Progenitor cell of endocrine pancreas (in vitro differentiated cells): Measurements from ENCODE around the gene BYSL. TPM values are rescaled to one million over a fixed set of nuclear protein-coding genes. Genes with fewer than 3 reads are reported as not detected.

Experiments used
- DNase-seq: peaks from one replicate; pipeline ENCODE4 v3.0.0; 2021; ENCODE audit warnings: low spot score; ENCODE audit not compliant: unreplicated experiment
- H3K27ac Mint-ChIP-seq: 2 replicates; pipeline ENCODE4 v1.8.0; 2021; ENCODE audit warnings: mild to moderate bottlenecking, moderate library complexity, mixed read lengths
- H3K27me3 Mint-ChIP-seq: 2 replicates; pipeline ENCODE4 v1.8.0; 2021; ENCODE audit warnings: mixed read lengths
- H3K36me3 Mint-ChIP-seq: 2 replicates; pipeline ENCODE4 v1.8.0; 2022; ENCODE audit warnings: mixed read lengths; ENCODE audit not compliant: insufficient read depth
- H3K4me1 Mint-ChIP-seq: 2 replicates; pipeline ENCODE4 v1.8.0; 2021; ENCODE audit warnings: low read depth, mixed read lengths
- H3K4me3 Mint-ChIP-seq: 2 replicates; pipeline ENCODE4 v1.8.0; 2021; ENCODE audit warnings: low read depth, mild to moderate bottlenecking, moderate library complexity, mixed read lengths
- H3K9me3 Mint-ChIP-seq: 2 replicates; pipeline ENCODE4 v1.8.0; 2021; ENCODE audit warnings: low read depth, mixed read lengths
- CTCF ChIP-seq: fragments of 200-600 bp; sonication (generic); IDR thresholded peaks from one replicate; pipeline ENCODE4 v1.5.0; 2021; ENCODE audit warnings: antibody characterized with exemption, mild to moderate bottlenecking; ENCODE audit not compliant: unreplicated experiment
- long read RNA-seq: library from polyadenylated mRNA; unstranded; transcript quantifications from one replicate; pipeline ENCODE4 v2.0.0, GENCODE V29; 2020
- total RNA-seq: library from RNA; stranded (reverse); gene quantifications from 2 replicates; pipeline ENCODE4 v1.2.1, GENCODE V29; 2021

Gene BYSL
- total RNA-seq = 32.8 and 35.0 TPM in 2 replicates
- long read RNA-seq, transcript BYSL-201 (7 exons, 2,029 nt) = major isoform, 12 of 12 reads
- long read RNA-seq, partial matches to known transcripts = 0 of 12 reads
- long read RNA-seq, other reads (novel, unspliced or antisense) = 0 of 12 reads

DNA sequence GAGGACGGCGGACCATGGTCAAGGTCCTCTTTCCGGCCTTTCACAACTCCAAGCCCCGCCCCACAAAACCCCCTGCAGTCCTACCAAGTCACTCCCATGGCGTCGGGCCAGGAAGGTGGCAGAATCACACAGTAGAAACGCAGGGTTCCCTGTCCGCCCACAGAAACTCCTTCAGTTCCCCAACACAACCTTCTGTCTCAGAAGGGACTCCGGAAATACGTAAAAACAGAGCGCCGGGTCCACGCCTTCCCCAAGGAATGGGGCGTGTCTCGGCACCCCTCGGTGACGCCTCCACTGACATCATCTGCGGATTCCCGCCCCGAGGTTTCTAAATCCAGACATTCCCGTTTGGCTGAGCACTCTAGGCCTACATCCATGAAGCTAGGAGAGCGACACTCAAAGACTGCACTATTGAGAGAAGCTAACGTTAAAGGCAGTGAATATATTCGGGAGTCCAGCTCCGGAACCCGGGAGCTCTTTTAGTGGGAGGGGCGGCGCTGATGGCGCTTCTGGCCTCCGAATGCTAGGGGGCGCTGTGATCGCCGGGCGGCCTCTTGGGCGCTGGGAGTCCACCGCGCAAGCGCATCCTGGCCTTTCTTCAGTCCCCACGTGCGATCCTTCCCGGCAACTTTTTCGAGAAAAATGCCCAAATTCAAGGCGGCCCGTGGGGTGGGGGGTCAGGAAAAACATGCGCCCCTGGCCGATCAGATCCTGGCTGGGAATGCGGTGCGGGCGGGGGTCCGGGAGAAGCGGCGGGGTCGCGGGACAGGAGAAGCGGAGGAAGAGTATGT lies at the start of gene BYSL, which contains the start of gene MED20:
TSS of gene BYSL (plus strand) at position 579 of the 791 bp plus-strand sequence. CDS start at position 643, 64 bp downstream.
TSS of gene MED20 (minus strand) at position 219 of the 791 bp plus-strand sequence. CDS start at position 98, 121 bp downstream.
- peak; percentile 97 for TF ChIP-seq CTCF
- peak within 1 kb of the TSS; percentile 100 for H3K27ac Mint-ChIP-seq
- H3K27me3 Mint-ChIP-seq = no peaks in the 10 kb centered on the region
- peak; percentile 93 for DNase-seq
- peaks cover 11% of the 10 kb centered on the region for H3K36me3 Mint-ChIP-seq
- H3K4me1 Mint-ChIP-seq = peaks cover 23% of the 10 kb centered on the region
- peak within 1 kb of the TSS; percentile 98 for H3K4me3 Mint-ChIP-seq
- H3K9me3 Mint-ChIP-seq = no peaks in the 10 kb centered on the region

GRCh38 chr6:41871691-41872090 lies 49.6 kb upstream of the BYSL start:
- no peak overlapping the region for H3K27ac Mint-ChIP-seq
- no peaks in the 10 kb centered on the region for H3K27me3 Mint-ChIP-seq
- no peak for TF ChIP-seq CTCF
- H3K4me1 Mint-ChIP-seq = no peaks in the 10 kb centered on the region
- H3K36me3 Mint-ChIP-seq = peaks cover 7% of the 10 kb centered on the region
- DNase-seq = no peak
- H3K4me3 Mint-ChIP-seq = no peak overlapping the region
- H3K9me3 Mint-ChIP-seq = no peaks in the 10 kb centered on the region

GRCh38 chr6:41872147-41872546 lies 49.2 kb upstream of the BYSL start:
- Mint-ChIP-seq H3K27me3 (no peaks in the 10 kb centered on the region), H3K4me3 (no peak overlapping the region), H3K27ac (no peak overlapping the region), H3K36me3 (peaks cover 5% of the 10 kb centered on the region), H3K9me3 (no peaks in the 10 kb centered on the region), H3K4me1 (no peaks in the 10 kb centered on the region)
- TF ChIP-seq CTCF = no peak
- no peak for DNase-seq

DNA sequence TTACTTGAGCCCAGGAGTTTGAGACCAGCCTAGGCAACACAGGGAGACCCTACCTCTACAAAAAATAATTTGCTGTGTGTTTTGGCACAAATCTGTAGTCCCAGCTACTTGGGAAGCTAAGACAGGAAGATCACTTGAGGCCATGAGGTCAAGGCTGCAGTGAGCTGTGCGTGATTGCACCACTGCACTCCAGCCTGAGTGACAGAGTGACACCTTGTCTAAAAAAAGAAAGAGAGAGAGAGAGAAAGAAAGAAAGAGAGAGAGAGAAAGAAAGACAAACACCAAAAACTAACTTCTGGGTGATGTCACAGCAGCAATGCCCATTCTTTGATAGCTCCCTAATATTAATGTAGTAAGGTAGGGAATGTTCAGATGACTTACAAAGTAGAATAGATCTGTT lies 46.6 kb upstream of the BYSL start:
- no peaks in the 10 kb centered on the region for H3K27me3 Mint-ChIP-seq
- no peak overlapping the region for H3K27ac Mint-ChIP-seq
- H3K36me3 Mint-ChIP-seq = peaks cover 5% of the 10 kb centered on the region
- no peak overlapping the region for H3K4me3 Mint-ChIP-seq
- H3K9me3 Mint-ChIP-seq = no peaks in the 10 kb centered on the region
- TF ChIP-seq CTCF = no peak
- no peaks in the 10 kb centered on the region for H3K4me1 Mint-ChIP-seq
- no peak for DNase-seq

DNA sequence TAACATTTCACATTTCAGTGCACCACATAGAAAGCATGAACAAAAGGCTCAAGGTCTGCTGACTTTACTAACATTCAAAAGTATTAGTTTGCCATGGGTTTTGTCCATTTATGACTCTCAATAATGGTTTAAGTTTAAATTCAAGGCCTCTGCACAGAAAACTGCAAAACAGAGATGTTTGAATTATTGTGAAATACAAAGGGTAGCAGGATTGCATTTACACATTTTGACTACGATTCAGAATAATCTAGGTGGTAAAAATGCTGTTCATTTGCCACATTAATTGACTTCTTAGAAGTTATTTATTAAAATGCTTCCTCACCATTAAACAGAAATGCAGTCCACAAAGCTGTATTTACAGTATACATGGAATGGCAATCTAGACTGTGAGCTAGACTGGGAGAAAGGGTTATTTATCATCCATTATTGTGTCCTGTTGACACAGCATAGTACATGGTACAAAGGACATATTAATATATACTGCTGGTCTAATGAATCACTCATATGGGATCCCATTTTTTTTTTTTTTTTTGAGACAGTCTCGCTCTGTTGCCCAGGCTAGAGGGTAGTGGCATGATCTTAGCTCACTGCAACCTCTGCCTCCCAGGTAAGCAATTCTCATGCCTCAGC lies 44.1 kb upstream of the BYSL start:
- H3K27me3 Mint-ChIP-seq = no peaks in the 10 kb centered on the region
- peaks cover 2% of the 10 kb centered on the region for H3K36me3 Mint-ChIP-seq
- H3K4me1 Mint-ChIP-seq = no peaks in the 10 kb centered on the region
- no peak for TF ChIP-seq CTCF
- no peak overlapping the region for H3K27ac Mint-ChIP-seq
- DNase-seq = no peak
- H3K4me3 Mint-ChIP-seq = no peak overlapping the region
- no peaks in the 10 kb centered on the region for H3K9me3 Mint-ChIP-seq
